ENCODE measurements around the gene EFR3B.

The EFR3B gene

DNA sequence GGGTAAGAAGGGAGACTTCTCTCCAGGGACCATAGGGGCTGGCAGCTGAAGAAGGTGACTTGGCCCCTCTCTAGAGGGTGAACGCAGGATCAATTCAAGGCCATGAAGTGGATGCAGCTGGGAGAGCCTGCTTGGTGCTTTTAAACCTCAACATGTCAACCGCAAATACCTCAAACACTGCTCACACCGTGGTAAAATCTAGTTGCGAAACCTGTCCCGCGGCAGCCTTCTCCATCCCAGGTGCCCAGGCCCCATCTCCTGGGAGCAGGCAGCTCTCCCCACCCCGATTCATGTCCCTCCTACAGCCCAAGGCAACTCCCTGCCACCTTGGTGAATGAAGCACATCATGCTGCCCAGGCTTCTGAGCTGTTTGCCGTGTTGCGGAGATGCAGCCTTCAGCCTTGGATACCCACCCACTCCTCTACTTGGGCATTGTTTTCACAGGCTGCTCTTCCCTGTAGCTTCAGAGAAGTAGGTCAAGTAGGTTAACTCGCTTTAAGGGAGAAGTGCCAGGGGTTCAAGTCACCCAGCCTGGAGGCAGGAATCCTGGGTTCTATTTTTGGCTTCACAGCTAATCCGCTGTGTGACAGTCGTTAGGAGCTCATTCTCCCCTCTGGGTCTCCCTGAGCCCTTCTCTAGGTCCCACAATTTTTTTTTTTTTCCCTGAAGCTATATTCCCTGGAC lies 6.2 kb upstream of the EFR3B start:
- Histone ChIP-seq H3K4me1 (ENCODE audit: control insufficient read depth in 1 of 2, insufficient read depth in 2 of 2, low read length in 2 of 2) (no peaks in the 10 kb centered on the region), H3K27ac (ENCODE audit: low read length) (no peak overlapping the region), H3K36me3 (ENCODE audit: control insufficient read depth in 1 of 2, insufficient read depth in 2 of 2, low read length in 2 of 2) (no peaks in the 10 kb centered on the region), H3K27me3 (ENCODE audit: low read depth, low read length) (no peaks in the 10 kb centered on the region), H3K9me3 (ENCODE audit: control insufficient read depth in 1 of 2, low read length in 2 of 2) (no peaks in the 10 kb centered on the region), H3K4me3 (ENCODE audit: low read depth in 1 of 2, low read length in 2 of 2) (no peak overlapping the region)

DNA sequence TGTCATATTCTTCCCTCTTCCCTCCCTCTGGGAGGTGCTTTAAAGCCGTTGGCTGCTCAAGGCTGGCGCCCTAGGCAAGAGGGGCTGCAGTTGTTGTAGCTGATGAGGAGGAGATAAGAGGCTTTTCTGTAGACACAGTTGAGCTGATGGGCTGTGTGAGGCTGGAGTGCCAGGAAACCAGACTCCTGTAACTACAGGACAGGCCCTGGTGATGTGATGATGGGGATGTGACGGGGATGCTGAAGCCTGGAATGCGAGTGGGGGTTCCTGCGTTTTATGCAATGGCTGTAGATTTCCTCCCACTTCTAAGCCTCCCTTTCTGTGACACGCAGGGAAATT lies 5.7 kb upstream of the EFR3B start:
- Histone ChIP-seq H3K4me1 (ENCODE audit: control insufficient read depth in 1 of 2, insufficient read depth in 2 of 2, low read length in 2 of 2) (peaks cover 0 to under 1% of the 10 kb centered on the region in 2 donors), H3K27me3 (ENCODE audit: low read depth, low read length) (no peaks in the 10 kb centered on the region), H3K4me3 (ENCODE audit: low read depth in 1 of 2, low read length in 2 of 2) (no peak overlapping the region), H3K36me3 (ENCODE audit: control insufficient read depth in 1 of 2, insufficient read depth in 2 of 2, low read length in 2 of 2) (no peaks in the 10 kb centered on the region), H3K9me3 (ENCODE audit: control insufficient read depth in 1 of 2, low read length in 2 of 2) (no peaks in the 10 kb centered on the region), H3K27ac (ENCODE audit: low read length) (no peak overlapping the region)

GRCh38 chr2:25039126-25039525 lies 2.8 kb upstream of the EFR3B start:
- H3K27me3 ChIP-seq (ENCODE audit: low read depth, low read length): peaks cover 10% of the 10 kb centered on the region
- H3K4me3 ChIP-seq (ENCODE audit: low read depth in 1 of 2, low read length in 2 of 2): no peak overlapping the region
- H3K4me1 ChIP-seq (ENCODE audit: control insufficient read depth in 1 of 2, insufficient read depth in 2 of 2, low read length in 2 of 2): peaks cover 4 to 24% of the 10 kb centered on the region in 2 donors
- no peaks in the 10 kb centered on the region for H3K9me3 ChIP-seq (ENCODE audit: control insufficient read depth in 1 of 2, low read length in 2 of 2)
- no peak overlapping the region for H3K27ac ChIP-seq (ENCODE audit: low read length)
- H3K36me3 ChIP-seq (ENCODE audit: control insufficient read depth in 1 of 2, insufficient read depth in 2 of 2, low read length in 2 of 2): no peaks in the 10 kb centered on the region

DNA sequence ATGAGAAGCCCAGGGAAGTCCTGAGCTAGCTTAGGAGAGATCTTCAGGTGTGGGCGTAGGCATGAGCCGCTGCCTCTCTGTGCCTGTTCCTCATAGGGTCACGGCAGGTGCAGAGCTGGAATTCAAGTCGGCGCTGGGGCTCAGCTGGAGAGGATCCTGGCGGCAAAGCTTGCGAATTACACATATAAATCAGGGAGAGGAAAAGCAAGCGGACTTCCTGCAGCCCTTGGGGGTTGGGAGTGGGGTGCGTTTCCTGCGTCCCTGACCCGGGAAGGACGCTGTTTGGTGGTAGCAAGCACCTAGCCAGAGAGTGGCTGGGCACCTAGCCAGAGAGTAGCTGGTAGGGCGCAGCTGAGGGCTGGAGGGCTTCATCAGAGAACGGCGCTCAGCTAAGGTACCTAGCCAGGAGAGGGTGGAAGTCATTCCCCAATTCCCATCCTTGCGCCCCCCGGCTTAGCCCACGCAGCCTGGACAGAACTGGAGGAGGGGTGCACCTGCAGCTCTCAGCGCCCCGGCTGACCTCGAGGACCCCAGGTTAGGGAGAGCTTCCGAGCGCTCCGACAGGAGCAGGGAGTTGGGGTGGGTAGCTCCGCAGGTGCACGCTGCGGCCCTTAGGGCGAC lies 459 bp upstream of the EFR3B start:
- H3K9me3 ChIP-seq (ENCODE audit: control insufficient read depth in 1 of 2, low read length in 2 of 2): no peaks in the 10 kb centered on the region
- H3K4me3 ChIP-seq (ENCODE audit: low read depth in 1 of 2, low read length in 2 of 2): peak overlapping the region; percentile 62 to 68
- no peaks in the 10 kb centered on the region for H3K36me3 ChIP-seq (ENCODE audit: control insufficient read depth in 1 of 2, insufficient read depth in 2 of 2, low read length in 2 of 2)
- no peak overlapping the region for H3K27ac ChIP-seq (ENCODE audit: low read length)
- H3K27me3 ChIP-seq (ENCODE audit: low read depth, low read length): peaks cover 10% of the 10 kb centered on the region
- peaks cover 4 to 24% of the 10 kb centered on the region in 2 donors for H3K4me1 ChIP-seq (ENCODE audit: control insufficient read depth in 1 of 2, insufficient read depth in 2 of 2, low read length in 2 of 2)

DNA sequence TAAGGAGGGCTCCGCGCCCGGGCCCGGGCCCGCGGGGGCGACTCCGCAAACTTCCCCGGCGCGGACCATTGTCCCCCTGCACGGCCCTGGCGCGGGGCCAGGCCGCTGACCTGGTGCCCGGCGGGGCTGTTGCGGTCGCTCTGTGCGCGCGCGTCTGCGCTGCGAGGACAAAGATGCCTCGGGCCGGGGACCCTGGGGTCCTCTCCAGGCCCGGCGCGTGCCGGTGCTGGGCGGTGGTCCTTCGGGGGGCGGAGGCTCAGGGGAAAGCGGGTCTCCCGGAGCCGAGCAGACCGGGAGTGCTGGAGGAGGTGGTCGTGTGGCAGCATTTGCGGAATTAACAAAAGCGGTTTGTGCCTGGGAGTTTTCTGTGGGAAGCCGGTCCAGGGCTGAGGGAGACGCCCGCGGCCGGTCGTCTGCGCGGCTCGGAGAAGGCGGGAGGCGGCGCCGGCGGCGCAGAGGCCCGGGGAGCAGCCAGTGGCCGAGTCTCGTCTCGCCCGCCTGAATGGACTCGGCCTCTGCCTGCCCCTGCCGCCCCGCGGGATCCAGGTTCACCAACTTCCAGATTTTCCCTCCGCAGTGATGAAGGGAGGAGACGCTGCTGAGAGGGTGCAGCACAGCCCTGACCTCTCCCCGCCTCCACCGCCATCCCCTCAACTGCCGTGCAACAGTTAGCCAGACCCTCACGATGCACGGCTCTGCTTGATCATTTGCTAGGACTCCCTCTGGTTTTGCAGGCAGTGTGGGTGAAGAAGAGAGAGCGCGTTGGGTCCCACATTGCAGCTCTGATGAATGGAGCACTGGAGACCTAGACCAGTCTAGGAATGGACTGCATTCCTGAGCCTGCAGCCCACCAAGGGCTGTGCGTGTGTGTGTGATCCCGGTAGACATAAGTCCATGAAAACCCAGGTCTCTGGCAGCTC lies 705 bp downstream of the EFR3B start:
- Histone ChIP-seq H3K4me3 (ENCODE audit: low read depth in 1 of 2, low read length in 2 of 2) (peak overlapping the region; percentile 54 to 89), H3K9me3 (ENCODE audit: control insufficient read depth in 1 of 2, low read length in 2 of 2) (no peaks in the 10 kb centered on the region), H3K4me1 (ENCODE audit: control insufficient read depth in 1 of 2, insufficient read depth in 2 of 2, low read length in 2 of 2) (peaks cover 4 to 24% of the 10 kb centered on the region in 2 donors), H3K36me3 (ENCODE audit: control insufficient read depth in 1 of 2, insufficient read depth in 2 of 2, low read length in 2 of 2) (no peaks in the 10 kb centered on the region), H3K27me3 (ENCODE audit: low read depth, low read length) (peaks cover 10% of the 10 kb centered on the region), H3K27ac (ENCODE audit: low read length) (no peak overlapping the region)

- peak overlapping the region; percentile 54 to 89 for H3K4me3 ChIP-seq (ENCODE audit: low read depth in 1 of 2, low read length in 2 of 2)
- peaks cover 4 to 24% of the 10 kb centered on the region in 2 donors for H3K4me1 ChIP-seq (ENCODE audit: control insufficient read depth in 1 of 2, insufficient read depth in 2 of 2, low read length in 2 of 2)
- peaks cover 10% of the 10 kb centered on the region for H3K27me3 ChIP-seq (ENCODE audit: low read depth, low read length)
- H3K36me3 ChIP-seq (ENCODE audit: control insufficient read depth in 1 of 2, insufficient read depth in 2 of 2, low read length in 2 of 2): no peaks in the 10 kb centered on the region
- no peak overlapping the region for H3K27ac ChIP-seq (ENCODE audit: low read length)
- no peaks in the 10 kb centered on the region for H3K9me3 ChIP-seq (ENCODE audit: control insufficient read depth in 1 of 2, low read length in 2 of 2)
These were observed 1.5 kb downstream of the EFR3B start for GRCh38 chr2:25043241-25043867.

- H3K4me3 ChIP-seq (ENCODE audit: low read depth in 1 of 2, low read length in 2 of 2): no peak overlapping the region
- peaks cover 4 to 24% of the 10 kb centered on the region in 2 donors for H3K4me1 ChIP-seq (ENCODE audit: control insufficient read depth in 1 of 2, insufficient read depth in 2 of 2, low read length in 2 of 2)
- H3K27me3 ChIP-seq (ENCODE audit: low read depth, low read length): peaks cover 10% of the 10 kb centered on the region
- no peak overlapping the region for H3K27ac ChIP-seq (ENCODE audit: low read length)
- H3K36me3 ChIP-seq (ENCODE audit: control insufficient read depth in 1 of 2, insufficient read depth in 2 of 2, low read length in 2 of 2): no peaks in the 10 kb centered on the region
- no peaks in the 10 kb centered on the region for H3K9me3 ChIP-seq (ENCODE audit: control insufficient read depth in 1 of 2, low read length in 2 of 2)
These were observed 2.1 kb downstream of the EFR3B start for GRCh38 chr2:25044011-25044410.

GRCh38 chr2:25044990-25045389 lies 3.1 kb downstream of the EFR3B start:
- H3K36me3 ChIP-seq (ENCODE audit: control insufficient read depth in 1 of 2, insufficient read depth in 2 of 2, low read length in 2 of 2): no peaks in the 10 kb centered on the region
- no peaks in the 10 kb centered on the region for H3K9me3 ChIP-seq (ENCODE audit: control insufficient read depth in 1 of 2, low read length in 2 of 2)
- H3K4me1 ChIP-seq (ENCODE audit: control insufficient read depth in 1 of 2, insufficient read depth in 2 of 2, low read length in 2 of 2): peaks cover 4 to 24% of the 10 kb centered on the region in 2 donors
- H3K27me3 ChIP-seq (ENCODE audit: low read depth, low read length): peaks cover 10% of the 10 kb centered on the region
- H3K4me3 ChIP-seq (ENCODE audit: low read depth in 1 of 2, low read length in 2 of 2): no peak overlapping the region
- H3K27ac ChIP-seq (ENCODE audit: low read length): no peak overlapping the region

DNA sequence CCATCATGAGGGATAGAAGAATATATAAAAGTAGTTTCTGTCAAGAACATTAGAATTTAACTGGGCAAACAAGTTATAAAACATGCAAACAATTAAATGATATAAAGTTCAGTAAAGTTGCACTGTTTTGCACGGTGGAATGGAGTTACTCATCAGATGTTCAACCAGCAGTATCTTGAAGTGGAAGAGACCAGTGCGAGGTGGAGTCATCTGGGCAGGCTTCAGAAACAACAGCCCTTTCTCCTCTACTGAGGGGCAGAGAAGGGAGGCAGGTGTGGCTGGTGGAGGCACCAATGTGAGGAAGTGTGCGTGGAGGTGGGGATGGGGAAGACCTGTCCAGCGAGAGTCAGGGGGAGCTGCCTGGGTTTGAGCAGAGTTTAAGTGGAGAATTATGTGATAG lies 7.5 kb downstream of the EFR3B start:
- Histone ChIP-seq H3K4me3 (ENCODE audit: low read depth in 1 of 2, low read length in 2 of 2) (no peak overlapping the region), H3K27me3 (ENCODE audit: low read depth, low read length) (no peaks in the 10 kb centered on the region), H3K36me3 (ENCODE audit: control insufficient read depth in 1 of 2, insufficient read depth in 2 of 2, low read length in 2 of 2) (no peaks in the 10 kb centered on the region), H3K27ac (ENCODE audit: low read length) (no peak overlapping the region), H3K9me3 (ENCODE audit: control insufficient read depth in 1 of 2, low read length in 2 of 2) (no peaks in the 10 kb centered on the region), H3K4me1 (ENCODE audit: control insufficient read depth in 1 of 2, insufficient read depth in 2 of 2, low read length in 2 of 2) (no peaks in the 10 kb centered on the region)

- Histone ChIP-seq H3K9me3 (ENCODE audit: control insufficient read depth in 1 of 2, low read length in 2 of 2) (no peaks in the 10 kb centered on the region), H3K27me3 (ENCODE audit: low read depth, low read length) (no peaks in the 10 kb centered on the region), H3K27ac (ENCODE audit: low read length) (no peak overlapping the region), H3K36me3 (ENCODE audit: control insufficient read depth in 1 of 2, insufficient read depth in 2 of 2, low read length in 2 of 2) (no peaks in the 10 kb centered on the region), H3K4me3 (ENCODE audit: low read depth in 1 of 2, low read length in 2 of 2) (no peak overlapping the region), H3K4me1 (ENCODE audit: control insufficient read depth in 1 of 2, insufficient read depth in 2 of 2, low read length in 2 of 2) (no peaks in the 10 kb centered on the region)
These were observed 8.3 kb downstream of the EFR3B start for GRCh38 chr2:25050128-25050527.

DNA sequence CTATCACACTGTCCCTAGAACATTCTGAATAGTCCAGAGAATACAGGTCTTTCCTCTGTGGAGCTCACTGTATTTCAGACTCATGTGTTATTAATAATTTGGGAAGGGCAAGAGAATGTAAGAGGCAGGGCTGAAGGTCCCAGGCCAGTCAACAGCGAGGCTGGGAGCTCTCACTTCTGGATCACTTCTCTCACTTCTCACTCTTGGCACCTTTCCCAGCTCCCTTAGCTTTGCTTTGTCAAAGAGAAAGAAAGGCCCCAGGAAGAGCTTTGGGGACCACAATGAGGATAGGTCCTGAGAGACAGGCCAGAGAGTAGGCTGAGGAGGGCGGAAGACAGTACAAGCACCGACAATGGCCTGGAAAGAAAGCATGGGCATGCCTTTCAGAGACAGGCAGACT lies 11.2 kb downstream of the EFR3B start:
- Histone ChIP-seq H3K4me1 (ENCODE audit: control insufficient read depth in 1 of 2, insufficient read depth in 2 of 2, low read length in 2 of 2) (no peaks in the 10 kb centered on the region), H3K36me3 (ENCODE audit: control insufficient read depth in 1 of 2, insufficient read depth in 2 of 2, low read length in 2 of 2) (no peaks in the 10 kb centered on the region), H3K4me3 (ENCODE audit: low read depth in 1 of 2, low read length in 2 of 2) (no peak overlapping the region), H3K9me3 (ENCODE audit: control insufficient read depth in 1 of 2, low read length in 2 of 2) (no peaks in the 10 kb centered on the region), H3K27ac (ENCODE audit: low read length) (no peak overlapping the region), H3K27me3 (ENCODE audit: low read depth, low read length) (no peaks in the 10 kb centered on the region)

All from muscle layer of duodenum (tissue), 2 donors.